Upper lobe of left lung (tissue), 4 donors: ENCODE results near the gene TSC22D2.

Experiments used
- EP300 ChIP-seq, 4 donors: sonication (generic); formaldehyde crosslinking; IDR thresholded peaks; one replicate each; pipeline ENCODE4 v1.5.1; 2017; ENCODE audit warnings: antibody characterized with exemption in 4 of 4, control low read depth in 2 of 4
- POLR2A ChIP-seq, 4 donors: fragments of 450-650 bp; IDR thresholded peaks; one replicate each; pipeline ENCODE4 v1.5.1; 2016 to 2017; ENCODE audit warnings: antibody characterized with exemption in 4 of 4, mild to moderate bottlenecking in 2 of 4
- POLR2AphosphoS5 ChIP-seq, 2 donors: sonication (generic); formaldehyde crosslinking; IDR thresholded peaks; one replicate each; pipeline ENCODE4 v1.5.1; 2017; ENCODE audit warnings: antibody characterized with exemption in 2 of 2
- TF ChIP-seq, protein P1 (sequence below), 6 experiments: fragments of 450-650 bp in 4 of 6; fragments of 200-600 bp in 2 of 6; sonication (generic) in 2 of 6; IDR thresholded peaks; one replicate each; pipeline ENCODE4 v1.5.1; 2016 to 2019; ENCODE audit warnings: antibody characterized with exemption in 6 of 6

DNA sequence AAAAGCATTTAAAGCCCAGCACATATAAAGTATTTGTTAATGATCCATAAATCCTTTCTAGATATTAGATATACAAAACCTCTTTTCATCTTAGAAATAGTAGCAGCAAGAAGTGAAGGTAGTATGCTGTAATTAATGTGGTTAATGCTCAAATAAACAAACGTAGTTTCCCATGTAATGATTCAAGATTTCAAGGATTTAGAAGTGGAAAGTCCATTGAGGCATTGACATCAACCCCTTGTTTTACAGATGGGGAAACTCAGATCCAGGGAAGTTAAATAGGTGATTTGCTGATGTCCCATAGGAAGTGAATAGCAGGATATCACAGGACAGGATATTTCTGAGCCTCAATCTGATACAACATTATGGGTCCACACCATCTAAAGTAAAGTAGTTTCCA, 47.2 kb downstream of the TSC22D2 start:
- TF ChIP-seq, protein P1, sequence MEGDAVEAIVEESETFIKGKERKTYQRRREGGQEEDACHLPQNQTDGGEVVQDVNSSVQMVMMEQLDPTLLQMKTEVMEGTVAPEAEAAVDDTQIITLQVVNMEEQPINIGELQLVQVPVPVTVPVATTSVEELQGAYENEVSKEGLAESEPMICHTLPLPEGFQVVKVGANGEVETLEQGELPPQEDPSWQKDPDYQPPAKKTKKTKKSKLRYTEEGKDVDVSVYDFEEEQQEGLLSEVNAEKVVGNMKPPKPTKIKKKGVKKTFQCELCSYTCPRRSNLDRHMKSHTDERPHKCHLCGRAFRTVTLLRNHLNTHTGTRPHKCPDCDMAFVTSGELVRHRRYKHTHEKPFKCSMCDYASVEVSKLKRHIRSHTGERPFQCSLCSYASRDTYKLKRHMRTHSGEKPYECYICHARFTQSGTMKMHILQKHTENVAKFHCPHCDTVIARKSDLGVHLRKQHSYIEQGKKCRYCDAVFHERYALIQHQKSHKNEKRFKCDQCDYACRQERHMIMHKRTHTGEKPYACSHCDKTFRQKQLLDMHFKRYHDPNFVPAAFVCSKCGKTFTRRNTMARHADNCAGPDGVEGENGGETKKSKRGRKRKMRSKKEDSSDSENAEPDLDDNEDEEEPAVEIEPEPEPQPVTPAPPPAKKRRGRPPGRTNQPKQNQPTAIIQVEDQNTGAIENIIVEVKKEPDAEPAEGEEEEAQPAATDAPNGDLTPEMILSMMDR (IDR thresholded peaks at IDR 0.05) = no peak
- TF ChIP-seq POLR2AphosphoS5 (IDR thresholded peaks at IDR 0.05) (no peak), POLR2A (IDR thresholded peaks at IDR 0.05) (no peak), EP300 (IDR thresholded peaks at IDR 0.05) (no peak)
